ENCODE data around the gene SERINC4.
"Not testable (repeated sequence)": the region's sequence is repeated elsewhere in the genome, so short reads cannot be mapped to it uniquely, and the experiment has no call there.

SERINC4 gene

DNA sequence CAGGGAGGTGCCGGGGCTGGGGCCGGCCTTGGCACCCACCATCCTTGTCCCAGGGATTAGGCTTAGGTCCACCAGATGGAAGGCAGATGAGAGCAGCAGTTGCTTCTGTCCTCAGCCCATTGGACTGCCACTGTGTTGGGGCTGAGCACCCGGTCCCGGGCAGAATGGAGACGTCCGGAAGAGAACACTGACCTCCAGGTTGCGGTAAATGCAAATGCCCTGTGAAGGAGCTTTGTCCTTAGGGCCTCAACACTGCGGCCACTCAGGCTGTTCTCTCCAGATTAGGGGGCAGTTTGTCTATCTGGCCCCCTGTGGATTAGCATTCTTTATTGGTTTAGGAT is at the start of gene SERINC4:
Gene SERINC4, minus strand, starts transcription at position 276 of the 341 bp plus-strand sequence. Its CDS starts 234 bp downstream, at position 42.
- Mint-ChIP-seq H3K27me3 (ENCODE audit: low read depth) (no peaks in the 10 kb centered on the region), H3K27ac (peak within 1 kb of the TSS; percentile 96), H3K4me1 (ENCODE audit: low read depth) (peaks cover 30% of the 10 kb centered on the region), H3K36me3 (ENCODE audit: low read depth) (peaks cover 54% of the 10 kb centered on the region), H3K9me3 (no peaks in the 10 kb centered on the region), H3K4me3 (peak within 1 kb of the TSS; percentile 98)

GRCh38 chr15:43845421-43845820 is 45.4 kb upstream of the SERINC4 start:
- H3K4me3 Mint-ChIP-seq: no peak overlapping the region
- H3K36me3 Mint-ChIP-seq (ENCODE audit: low read depth): peaks cover 28% of the 10 kb centered on the region

DNA sequence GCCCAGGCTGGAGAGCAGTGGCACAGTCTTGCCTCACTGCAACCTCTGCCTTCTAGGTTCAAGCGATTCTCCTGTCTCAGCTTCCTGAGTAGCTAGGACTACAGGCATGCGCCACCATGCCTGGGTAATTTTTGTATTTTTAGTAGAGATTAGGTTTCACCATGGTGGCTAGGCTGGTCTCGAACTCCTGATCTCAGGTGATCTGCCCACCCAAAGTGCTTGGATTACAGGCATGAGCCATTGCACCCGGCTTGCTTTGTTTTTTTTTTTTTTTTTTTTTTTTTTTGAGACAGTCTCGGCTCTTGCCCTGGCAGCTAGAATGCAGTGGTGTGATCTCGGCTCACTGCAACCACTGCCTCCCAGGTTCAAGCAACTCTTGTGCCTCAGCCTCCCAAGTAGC is 32.5 kb upstream of the SERINC4 start:
- peaks cover 42% of the 10 kb centered on the region for H3K36me3 Mint-ChIP-seq (ENCODE audit: low read depth)
- not testable (repeated sequence) for H3K9me3 Mint-ChIP-seq; H3K27me3 Mint-ChIP-seq (ENCODE audit: low read depth); H3K27ac Mint-ChIP-seq; H3K4me3 Mint-ChIP-seq
- H3K4me1 Mint-ChIP-seq (ENCODE audit: low read depth): peaks cover 33% of the 10 kb centered on the region

More at GRCh38 chr15:43845421-43845820, 45.4 kb upstream of the SERINC4 start:
- Mint-ChIP-seq H3K9me3 (no peaks in the 10 kb centered on the region), H3K4me1 (ENCODE audit: low read depth) (peaks cover 2% of the 10 kb centered on the region), H3K27me3 (ENCODE audit: low read depth) (no peaks in the 10 kb centered on the region), H3K27ac (no peak overlapping the region)

- Mint-ChIP-seq H3K4me3 (peak overlapping the region; percentile 47), H3K4me1 (ENCODE audit: low read depth) (peaks cover 33% of the 10 kb centered on the region), H3K36me3 (ENCODE audit: low read depth) (peaks cover 38% of the 10 kb centered on the region), H3K27ac (peak overlapping the region; percentile 54)
- not testable (repeated sequence) for H3K27me3 Mint-ChIP-seq (ENCODE audit: low read depth); H3K9me3 Mint-ChIP-seq
Observed at GRCh38 chr15:43831519-43832052, 31.6 kb upstream of the SERINC4 start.

DNA sequence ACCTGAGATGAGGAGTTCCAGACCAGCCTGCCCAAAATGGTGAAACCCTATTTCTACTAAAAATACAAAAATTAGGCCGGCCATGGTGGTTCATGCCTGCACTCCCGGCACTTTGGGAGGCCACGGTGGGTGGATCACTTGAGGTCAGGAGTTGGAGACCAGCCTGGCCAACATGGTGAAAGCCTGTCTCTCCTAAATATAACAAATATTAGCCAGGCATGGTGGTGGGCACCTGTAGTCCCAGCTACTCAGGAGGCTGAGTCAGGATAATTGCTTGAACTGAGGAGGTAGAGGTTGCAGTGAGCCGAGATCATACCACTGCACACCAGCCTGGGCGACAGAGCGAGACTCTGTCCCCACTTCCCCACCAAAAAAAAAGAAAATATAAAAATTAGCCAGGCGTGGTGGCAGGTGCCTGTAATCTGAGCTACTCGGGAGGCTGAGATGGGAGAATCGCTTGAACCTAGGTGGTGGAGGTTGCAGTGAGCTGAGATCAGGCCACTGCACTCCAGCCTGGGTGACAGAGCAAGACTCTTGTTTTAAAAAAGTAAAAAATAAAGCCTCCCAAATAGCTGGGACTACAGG is 30.8 kb upstream of the SERINC4 start:
- not testable (repeated sequence) for H3K27ac Mint-ChIP-seq; H3K4me3 Mint-ChIP-seq; H3K9me3 Mint-ChIP-seq; H3K27me3 Mint-ChIP-seq (ENCODE audit: low read depth)
- Mint-ChIP-seq H3K4me1 (ENCODE audit: low read depth) (peaks cover 32% of the 10 kb centered on the region), H3K36me3 (ENCODE audit: low read depth) (peaks cover 31% of the 10 kb centered on the region)

DNA sequence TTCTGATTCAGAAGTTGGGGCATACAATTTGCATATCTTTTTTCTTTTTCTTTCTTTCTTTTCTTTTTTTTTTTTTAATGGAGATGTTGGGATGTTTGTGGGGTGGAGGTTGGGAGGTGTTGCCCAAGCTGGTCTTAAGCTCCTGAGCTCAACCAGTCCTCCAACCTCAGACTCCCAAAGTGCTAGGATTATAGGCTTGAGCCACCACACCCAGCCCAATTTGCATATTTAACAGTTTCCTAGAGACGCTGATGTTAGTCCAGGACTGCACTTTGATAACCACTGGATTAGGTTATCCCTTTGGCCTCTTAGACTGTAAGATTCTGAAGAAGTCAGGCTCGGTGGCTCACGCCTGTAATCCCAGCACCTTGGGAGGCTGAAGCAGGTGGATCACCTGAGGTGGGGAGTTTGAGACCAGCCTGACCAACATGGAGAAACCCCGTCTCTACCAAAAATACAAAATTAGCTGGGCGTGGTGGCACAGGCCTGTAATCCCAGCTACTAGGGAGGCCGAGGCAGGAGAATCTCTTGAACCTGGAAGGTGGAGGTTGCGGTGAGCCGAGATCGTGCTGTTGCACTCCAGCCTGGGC is 30.0 kb upstream of the SERINC4 start:
- peak overlapping the region; percentile 34 for H3K27ac Mint-ChIP-seq
- H3K9me3 Mint-ChIP-seq; H3K27me3 Mint-ChIP-seq (ENCODE audit: low read depth): not testable (repeated sequence)
- H3K36me3 Mint-ChIP-seq (ENCODE audit: low read depth): peaks cover 27% of the 10 kb centered on the region
- H3K4me3 Mint-ChIP-seq: peak overlapping the region; percentile 44
- peaks cover 32% of the 10 kb centered on the region for H3K4me1 Mint-ChIP-seq (ENCODE audit: low read depth)

DNA sequence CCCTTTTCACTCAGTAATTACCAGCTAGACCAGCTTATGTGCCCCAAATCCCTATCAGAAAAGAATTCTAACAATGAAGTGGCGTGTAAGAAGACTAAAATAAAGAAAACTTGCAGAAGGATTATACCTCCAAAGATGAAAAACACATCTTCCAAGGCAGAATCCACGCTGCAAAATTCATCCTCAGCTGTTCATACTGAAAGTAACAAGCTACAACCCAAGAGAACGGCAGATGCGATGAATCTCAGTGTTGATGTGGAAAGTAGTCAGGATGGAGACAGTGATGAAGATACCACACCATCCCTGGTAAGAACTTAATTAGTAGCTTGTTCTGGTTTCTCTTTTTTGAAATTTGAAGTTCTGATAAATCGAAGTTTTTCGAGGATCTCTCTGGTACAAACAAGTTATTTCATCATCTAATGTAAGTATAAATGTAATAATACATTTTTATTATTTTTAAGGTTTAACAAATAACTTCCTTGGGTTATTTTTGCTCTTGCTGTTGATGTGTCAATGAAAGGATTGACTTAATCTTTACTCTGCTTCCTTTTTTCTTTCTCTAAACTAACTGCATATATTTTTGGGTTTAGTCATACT is 28.1 kb upstream of the SERINC4 start:
- H3K4me3 Mint-ChIP-seq: peak overlapping the region; percentile 90
- peaks cover 24% of the 10 kb centered on the region for H3K36me3 Mint-ChIP-seq (ENCODE audit: low read depth)
- H3K27ac Mint-ChIP-seq: peak overlapping the region; percentile 90
- no peaks in the 10 kb centered on the region for H3K9me3 Mint-ChIP-seq
- peaks cover 36% of the 10 kb centered on the region for H3K4me1 Mint-ChIP-seq (ENCODE audit: low read depth)
- no peaks in the 10 kb centered on the region for H3K27me3 Mint-ChIP-seq (ENCODE audit: low read depth)

GRCh38 chr15:43826508-43827341 is 26.7 kb upstream of the SERINC4 start, which contains the start of gene WDR76:
WDR76 (plus strand) TSS chr15:43827002; CDS start chr15:43827033, 31 bp downstream.
- peaks cover 22% of the 10 kb centered on the region for H3K36me3 Mint-ChIP-seq (ENCODE audit: low read depth)
- no peaks in the 10 kb centered on the region for H3K9me3 Mint-ChIP-seq
- no peaks in the 10 kb centered on the region for H3K27me3 Mint-ChIP-seq (ENCODE audit: low read depth)
- peaks cover 33% of the 10 kb centered on the region for H3K4me1 Mint-ChIP-seq (ENCODE audit: low read depth)
- peak within 1 kb of the TSS; percentile 90 for H3K27ac Mint-ChIP-seq
- H3K4me3 Mint-ChIP-seq: peak within 1 kb of the TSS; percentile 90

DNA sequence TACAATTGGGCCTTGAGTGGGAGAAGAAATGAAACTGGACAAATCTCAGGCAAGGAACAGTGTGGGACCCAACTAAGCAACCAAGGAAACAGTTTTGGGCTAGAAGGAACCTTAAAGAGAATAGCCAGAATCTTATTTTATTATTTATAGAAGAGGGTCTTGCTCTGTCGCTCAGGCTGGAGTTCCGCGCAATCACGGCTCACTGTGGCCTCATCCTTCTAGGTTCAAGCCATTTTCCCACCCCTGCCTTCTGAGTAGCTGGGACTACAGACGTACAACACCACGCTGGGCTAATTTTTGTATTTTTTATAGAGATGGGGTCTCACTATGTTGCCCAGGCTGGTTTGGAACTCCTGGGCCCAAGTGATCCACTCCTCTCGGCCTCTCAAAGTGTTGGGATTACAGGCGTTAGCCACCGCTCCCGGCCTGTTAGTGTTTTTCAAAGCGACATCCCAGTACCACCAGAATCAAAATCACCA is 26.0 kb upstream of the SERINC4 start:
- H3K4me1 Mint-ChIP-seq (ENCODE audit: low read depth): peaks cover 36% of the 10 kb centered on the region
- H3K36me3 Mint-ChIP-seq (ENCODE audit: low read depth): peaks cover 20% of the 10 kb centered on the region
- H3K4me3 Mint-ChIP-seq: peak overlapping the region; percentile 50
- no peaks in the 10 kb centered on the region for H3K9me3 Mint-ChIP-seq
- H3K27me3 Mint-ChIP-seq (ENCODE audit: low read depth): no peaks in the 10 kb centered on the region
- peak overlapping the region; percentile 90 for H3K27ac Mint-ChIP-seq

- not testable (repeated sequence) for H3K27me3 Mint-ChIP-seq (ENCODE audit: low read depth); H3K9me3 Mint-ChIP-seq
- Mint-ChIP-seq H3K36me3 (ENCODE audit: low read depth) (peaks cover 20% of the 10 kb centered on the region), H3K27ac (peak overlapping the region; percentile 90), H3K4me3 (peak overlapping the region; percentile 50), H3K4me1 (ENCODE audit: low read depth) (peaks cover 38% of the 10 kb centered on the region)
Observed at GRCh38 chr15:43825305-43825704, 25.3 kb upstream of the SERINC4 start.

- H3K36me3 Mint-ChIP-seq (ENCODE audit: low read depth): peaks cover 19% of the 10 kb centered on the region
- H3K27me3 Mint-ChIP-seq (ENCODE audit: low read depth): no peaks in the 10 kb centered on the region
- H3K4me1 Mint-ChIP-seq (ENCODE audit: low read depth): peaks cover 35% of the 10 kb centered on the region
- peak within 1 kb of the TSS; percentile 98 for H3K27ac Mint-ChIP-seq
- peak within 1 kb of the TSS; percentile 98 for H3K4me3 Mint-ChIP-seq
- H3K9me3 Mint-ChIP-seq: no peaks in the 10 kb centered on the region
Observed at GRCh38 chr15:43824302-43825246, 24.6 kb upstream of the SERINC4 start, which contains the start of gene MFAP1. MFAP1 (minus strand) TSS chr15:43824690; CDS start chr15:43824569, 121 bp downstream.

GRCh38 chr15:43821505-43821904 is 21.5 kb upstream of the SERINC4 start:
- Mint-ChIP-seq H3K9me3 (no peaks in the 10 kb centered on the region), H3K27ac (peak overlapping the region; percentile 60), H3K27me3 (ENCODE audit: low read depth) (no peaks in the 10 kb centered on the region), H3K36me3 (ENCODE audit: low read depth) (peaks cover 20% of the 10 kb centered on the region), H3K4me3 (peak overlapping the region; percentile 52), H3K4me1 (ENCODE audit: low read depth) (peaks cover 30% of the 10 kb centered on the region)

GRCh38 chr15:43815064-43815463 is 15.0 kb upstream of the SERINC4 start:
- H3K27me3 Mint-ChIP-seq (ENCODE audit: low read depth); H3K9me3 Mint-ChIP-seq; H3K27ac Mint-ChIP-seq; H3K4me3 Mint-ChIP-seq: not testable (repeated sequence)
- Mint-ChIP-seq H3K36me3 (ENCODE audit: low read depth) (peaks cover 36% of the 10 kb centered on the region), H3K4me1 (ENCODE audit: low read depth) (peaks cover 22% of the 10 kb centered on the region)

Data from T-helper 1 cell treated with Interleukin-12 subunit alpha and Interleukin-12 subunit beta and Interleukin-4 antibody, amounts not matched to agents 30 μg/mL and 1 μg/mL, for 36 hours (primary cell).